HG02763 (cell line): Measurements from ENCODE around the gene CFAP97D2.
"Not testable (repeated sequence)": the region's sequence is repeated elsewhere in the genome, so short reads cannot be mapped to it uniquely, and the experiment has no call there.

ENCODE experiments used
- ATAC-seq: cut with Tn5 transposase; IDR thresholded peaks from one replicate; pipeline ENCODE4 v1.9.1; 2021; ENCODE audit warnings: mild to moderate bottlenecking, moderate library complexity; ENCODE audit not compliant: unreplicated experiment

CFAP97D2 gene

GRCh38 chr13:114230117-114230516, 51.1 kb downstream of the CFAP97D2 start:
- ATAC-seq, result no peak

- no peak for ATAC-seq
Measured at GRCh38 chr13:114230575-114230974, 51.5 kb downstream of the CFAP97D2 start.

- no peak for ATAC-seq
Measured at GRCh38 chr13:114231886-114232285, 52.8 kb downstream of the CFAP97D2 start.

- ATAC-seq, result no peak
Measured at GRCh38 chr13:114234266-114234644, 55.2 kb downstream of the CFAP97D2 start.

- ATAC-seq, result peak; percentile 86
Measured at GRCh38 chr13:114234645-114235421, 55.8 kb downstream of the CFAP97D2 start, which contains the start of gene CDC16. CDC16 (plus strand) TSS chr13:114234897; CDS start chr13:114235085, 188 bp downstream.

- ATAC-seq, result no peak
Measured at GRCh38 chr13:114235697-114236096, 56.6 kb downstream of the CFAP97D2 start.

GRCh38 chr13:114236227-114236626, 57.2 kb downstream of the CFAP97D2 start:
- ATAC-seq, result no peak

GRCh38 chr13:114237415-114238112, 58.5 kb downstream of the CFAP97D2 start:
- no peak for ATAC-seq

- no peak for ATAC-seq
Measured at GRCh38 chr13:114241918-114242317, 62.9 kb downstream of the CFAP97D2 start.

- ATAC-seq, result no peak
Measured at GRCh38 chr13:114243971-114244370, 64.9 kb downstream of the CFAP97D2 start.

GRCh38 chr13:114244637-114245036, 65.6 kb downstream of the CFAP97D2 start:
- ATAC-seq, result no peak

GRCh38 chr13:114248011-114248410, 69.0 kb downstream of the CFAP97D2 start:
- no peak for ATAC-seq

- ATAC-seq, result no peak
Measured at GRCh38 chr13:114249077-114249476, 70.0 kb downstream of the CFAP97D2 start.

- not testable (repeated sequence) for ATAC-seq
Measured at GRCh38 chr13:114251639-114252440, 72.8 kb downstream of the CFAP97D2 start.

- no peak for ATAC-seq
Measured at GRCh38 chr13:114256547-114256946, 77.5 kb downstream of the CFAP97D2 start.

- ATAC-seq, result no peak
Measured at GRCh38 chr13:114257014-114257413, 78.0 kb downstream of the CFAP97D2 start.

GRCh38 chr13:114258589-114258988, 79.5 kb downstream of the CFAP97D2 start:
- no peak for ATAC-seq

- ATAC-seq, result no peak
Measured at GRCh38 chr13:114259374-114259773, 80.3 kb downstream of the CFAP97D2 start.

GRCh38 chr13:114259974-114260373, 80.9 kb downstream of the CFAP97D2 start:
- no peak for ATAC-seq

GRCh38 chr13:114260814-114261213, 81.8 kb downstream of the CFAP97D2 start:
- no peak for ATAC-seq

- ATAC-seq, result no peak
Measured at GRCh38 chr13:114261328-114261965, 82.4 kb downstream of the CFAP97D2 start.
